Amniotic epithelial cell (primary cell): Measurements from ENCODE around the gene ZNF618.

Experiments
- DNase-seq: peaks from one replicate; pipeline ENCODE4 v3.0.0-alpha.2; 2010; ENCODE audit warnings: low read depth

The ZNF618 gene

DNA sequence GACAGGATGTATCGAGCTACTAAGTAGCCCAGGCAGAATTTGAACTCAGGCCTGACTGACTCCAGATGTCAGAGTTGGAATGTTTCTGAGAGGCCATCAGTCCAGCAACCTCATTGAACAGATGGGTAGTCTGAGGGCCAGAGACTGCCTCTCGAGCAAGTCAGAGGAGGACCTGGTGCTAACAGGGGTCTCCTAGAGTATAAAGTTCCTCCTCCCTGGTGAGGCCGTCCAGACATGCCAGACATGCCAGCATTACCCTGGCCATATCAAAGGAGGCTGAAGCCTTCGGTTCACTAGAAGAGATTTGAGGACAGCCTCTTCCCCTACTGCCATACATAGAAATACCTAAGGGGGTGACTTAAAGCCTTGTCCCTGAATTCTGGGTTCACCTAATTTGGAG is 81.2 kb downstream of the ZNF618 start:
- DNase-seq: no peak

- DNase-seq: peak; percentile 94
These were observed 81.8 kb downstream of the ZNF618 start for GRCh38 chr9:113957821-113958341.

DNA sequence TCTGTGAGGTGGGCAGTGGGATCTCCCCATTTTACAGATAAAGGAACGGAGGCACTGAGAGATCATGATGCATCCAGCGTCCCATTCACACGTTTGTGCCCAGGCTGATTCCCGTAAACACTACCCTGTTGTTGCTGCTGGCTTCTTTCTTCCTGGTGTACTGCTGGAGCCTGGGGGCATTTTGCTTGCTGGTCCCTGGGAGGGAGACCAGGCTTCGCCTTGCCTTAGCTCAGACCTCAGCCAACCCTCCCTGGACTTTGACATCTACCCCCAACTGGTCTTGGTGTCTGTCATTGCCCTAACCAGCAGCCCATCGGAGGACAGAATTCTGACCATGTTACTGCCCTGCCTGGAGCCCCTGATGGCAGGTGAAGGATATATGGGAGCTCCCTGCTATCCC is 82.4 kb downstream of the ZNF618 start:
- DNase-seq: no peak

- no peak for DNase-seq
These were observed 84.7 kb downstream of the ZNF618 start for GRCh38 chr9:113960768-113961167.

DNA sequence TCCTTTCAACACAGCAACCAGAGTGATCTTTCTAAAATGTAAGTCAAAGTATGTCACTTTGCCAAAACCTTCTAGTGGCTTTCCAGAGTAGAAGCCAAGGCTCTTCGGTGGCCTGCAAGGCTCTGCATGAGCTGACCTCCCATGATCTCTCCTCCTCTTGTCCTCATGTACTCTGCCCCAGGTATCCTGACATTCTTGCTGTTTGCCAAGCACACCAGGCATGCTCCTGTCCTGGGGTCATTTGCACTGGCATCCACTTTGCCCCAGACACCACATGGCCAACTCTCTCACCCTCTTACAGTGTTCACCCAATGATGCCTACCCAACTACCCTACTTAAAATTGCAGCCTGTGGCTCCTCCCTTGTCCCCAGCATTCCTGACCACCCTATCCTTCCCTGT is 86.3 kb downstream of the ZNF618 start:
- no peak for DNase-seq

DNA sequence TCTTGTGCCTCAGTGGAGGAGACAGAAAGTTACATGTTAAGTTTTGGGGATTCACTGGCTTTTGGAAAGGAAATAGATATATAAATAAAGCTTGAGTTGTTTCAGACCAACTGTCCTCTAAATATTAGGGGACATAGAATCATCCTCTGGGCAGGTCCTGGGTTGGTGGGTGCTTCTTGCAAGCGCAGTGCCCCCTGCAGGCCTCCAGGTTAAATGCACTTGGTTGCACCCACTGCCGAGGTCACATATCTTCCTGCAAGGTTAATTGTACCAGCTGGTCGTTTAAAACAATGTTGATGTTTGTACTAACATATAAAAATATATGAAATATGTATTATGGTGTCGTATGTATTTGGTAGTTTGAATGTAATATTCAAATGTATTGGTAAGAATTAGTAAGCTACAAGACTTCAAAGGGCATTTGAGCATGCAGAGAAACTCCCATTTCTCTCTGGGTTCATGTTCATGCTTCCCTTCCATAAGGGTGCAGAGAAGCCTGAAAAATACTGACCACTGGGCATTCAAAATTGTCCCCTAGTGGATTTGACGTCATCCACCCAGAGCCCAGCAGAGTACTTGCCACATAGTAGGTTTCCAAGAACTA is 87.0 kb downstream of the ZNF618 start:
- peak; percentile 59 for DNase-seq

DNA sequence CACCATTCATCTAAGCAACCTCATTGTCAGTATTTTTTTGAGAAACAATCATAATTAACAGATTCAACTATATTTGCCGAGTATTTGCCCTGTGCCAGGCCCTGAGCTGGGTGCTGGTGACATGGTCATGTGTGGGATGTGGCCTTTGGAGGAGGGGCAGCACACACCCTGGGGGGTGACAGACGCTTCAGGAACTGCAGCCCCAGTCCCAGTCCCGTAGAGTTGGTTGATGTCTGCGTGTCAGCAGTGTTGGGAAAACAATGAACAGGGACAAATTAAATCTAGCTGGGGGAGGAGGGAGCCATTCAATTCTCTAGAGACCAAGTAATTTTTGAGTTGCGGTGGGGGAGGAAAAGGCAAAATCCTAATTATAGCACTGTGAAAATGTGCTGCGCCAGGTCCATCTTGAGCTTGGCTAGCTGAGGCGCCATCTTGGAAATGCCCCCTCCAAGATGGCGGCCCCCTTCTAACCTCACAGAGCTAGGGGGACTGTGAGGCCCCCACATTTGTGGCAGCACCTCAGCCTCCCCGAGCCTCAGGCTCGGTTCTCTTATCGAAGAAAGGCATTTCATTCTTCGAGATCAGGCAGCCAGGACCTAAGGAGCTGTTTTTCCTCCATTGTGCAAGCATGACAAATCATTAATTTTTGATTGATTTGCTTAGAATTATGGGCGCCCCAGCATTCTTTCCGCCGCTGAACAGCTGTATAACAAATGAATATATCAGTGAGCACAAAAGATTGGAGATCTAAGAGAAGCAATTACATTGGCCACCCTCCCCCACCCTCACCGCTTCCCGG is 87.8 kb downstream of the ZNF618 start:
- DNase-seq: peak; percentile 40

- peak; percentile 72 for DNase-seq
These were observed 88.5 kb downstream of the ZNF618 start for GRCh38 chr9:113964495-113965170.

DNA sequence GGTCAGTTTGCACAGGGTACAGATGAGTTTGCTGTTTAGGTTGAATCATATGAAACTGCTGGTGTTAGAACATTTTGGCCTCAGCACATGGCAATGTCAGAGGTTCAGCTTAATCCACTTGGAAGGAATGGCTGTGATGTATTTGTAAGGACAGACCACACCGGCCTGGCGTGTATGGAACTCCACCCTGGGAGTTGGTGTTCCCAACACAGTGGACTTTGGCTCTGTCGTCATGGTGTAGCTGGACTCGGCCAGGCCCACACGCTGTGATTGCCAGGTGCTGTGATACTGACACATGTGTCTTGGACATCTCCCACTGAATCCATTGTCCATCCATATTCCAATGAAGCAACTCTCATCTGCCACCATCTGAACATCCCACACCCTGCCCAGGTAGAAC is 90.3 kb downstream of the ZNF618 start:
- DNase-seq: no peak

DNA sequence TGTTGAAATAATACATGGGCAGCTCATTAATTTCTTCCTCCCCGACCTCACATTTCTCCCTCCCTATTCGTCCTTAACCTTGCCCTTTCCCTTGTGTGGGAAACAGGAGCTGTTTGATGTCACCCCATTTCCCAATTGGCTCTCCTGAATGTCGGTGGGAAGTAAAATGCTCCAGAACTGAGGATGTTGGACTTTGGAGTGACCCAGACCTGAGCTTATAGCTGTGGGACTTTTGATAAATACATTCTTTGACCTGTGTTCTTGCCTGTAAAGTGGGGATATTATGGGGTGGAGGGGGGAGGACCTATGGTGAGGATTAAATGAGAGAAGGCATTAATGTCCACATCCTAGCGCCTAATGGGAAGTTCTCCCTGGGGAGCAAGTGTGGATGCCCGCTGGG is 91.3 kb downstream of the ZNF618 start:
- DNase-seq: no peak

DNA sequence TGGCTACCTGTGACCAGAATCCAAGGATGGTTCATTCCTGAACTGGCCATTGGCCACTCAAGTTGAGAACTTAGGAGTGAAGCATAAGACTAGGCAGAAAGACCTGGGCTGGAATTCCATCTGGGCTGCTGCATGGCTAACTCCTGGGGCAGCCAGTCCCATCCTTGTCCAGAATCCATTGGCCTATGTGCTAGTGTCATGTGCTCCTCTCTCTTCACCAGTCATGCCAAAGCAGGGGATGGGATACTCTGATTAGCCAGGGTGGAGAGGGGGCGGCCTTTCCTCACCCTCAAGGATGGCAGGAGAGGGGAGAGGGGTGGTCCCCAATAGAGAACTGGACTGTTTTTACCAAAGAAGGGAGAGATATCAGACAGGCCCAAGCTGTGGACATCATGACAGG is 93.2 kb downstream of the ZNF618 start:
- DNase-seq: no peak

DNA sequence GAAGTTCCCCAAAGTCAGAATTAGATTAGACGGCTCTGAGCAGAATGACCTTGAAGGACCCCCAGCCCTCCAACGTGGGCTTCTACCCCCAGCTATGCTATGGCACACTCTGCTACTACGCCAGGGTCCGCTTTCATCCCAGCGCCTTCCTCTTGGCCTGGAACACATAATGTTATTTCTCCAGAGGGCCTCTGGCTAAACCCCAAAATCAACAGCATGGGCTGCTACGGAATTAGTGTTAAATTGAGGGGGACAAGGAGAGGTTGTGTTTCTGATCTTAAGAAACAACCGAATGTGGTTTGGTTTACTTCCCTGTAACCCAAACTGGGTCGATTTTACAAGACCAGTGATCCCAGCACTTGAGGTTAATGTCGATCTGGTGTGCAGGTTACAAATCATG is 97.1 kb downstream of the ZNF618 start:
- no peak for DNase-seq

GRCh38 chr9:113973963-113974413 is 97.9 kb downstream of the ZNF618 start:
- DNase-seq: peak; percentile 95

GRCh38 chr9:113976915-113977314 is 100.8 kb downstream of the ZNF618 start:
- DNase-seq: no peak

DNA sequence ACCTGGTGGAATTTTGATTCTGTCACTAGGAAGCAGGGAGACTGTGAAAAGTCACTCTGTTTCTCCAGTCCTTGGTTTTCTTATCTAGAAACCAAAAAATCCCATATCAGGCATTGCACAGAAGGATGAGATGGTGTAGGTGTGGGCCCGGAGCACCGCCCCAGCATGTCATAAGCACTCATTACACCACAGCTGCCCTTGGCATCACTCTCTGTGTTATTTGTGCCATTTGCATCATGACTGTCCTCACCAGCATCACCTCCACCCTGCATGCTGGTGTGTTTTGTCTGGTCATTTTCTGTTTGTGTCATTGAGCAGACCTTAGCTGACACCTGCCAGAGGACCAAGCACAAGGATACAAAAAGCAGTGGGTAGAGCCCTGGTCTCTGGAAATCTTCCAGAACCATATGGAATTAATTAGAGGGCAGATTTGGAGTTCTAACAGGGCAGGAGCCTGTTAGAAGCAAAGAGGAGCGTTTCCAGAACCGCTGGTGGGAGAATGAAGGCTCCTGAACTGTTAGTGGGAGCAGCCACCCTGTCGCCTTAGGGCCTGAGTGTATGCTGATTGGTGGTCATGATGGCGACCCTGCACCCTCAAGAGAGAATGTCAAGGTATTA is 102.7 kb downstream of the ZNF618 start:
- DNase-seq: no peak

DNA sequence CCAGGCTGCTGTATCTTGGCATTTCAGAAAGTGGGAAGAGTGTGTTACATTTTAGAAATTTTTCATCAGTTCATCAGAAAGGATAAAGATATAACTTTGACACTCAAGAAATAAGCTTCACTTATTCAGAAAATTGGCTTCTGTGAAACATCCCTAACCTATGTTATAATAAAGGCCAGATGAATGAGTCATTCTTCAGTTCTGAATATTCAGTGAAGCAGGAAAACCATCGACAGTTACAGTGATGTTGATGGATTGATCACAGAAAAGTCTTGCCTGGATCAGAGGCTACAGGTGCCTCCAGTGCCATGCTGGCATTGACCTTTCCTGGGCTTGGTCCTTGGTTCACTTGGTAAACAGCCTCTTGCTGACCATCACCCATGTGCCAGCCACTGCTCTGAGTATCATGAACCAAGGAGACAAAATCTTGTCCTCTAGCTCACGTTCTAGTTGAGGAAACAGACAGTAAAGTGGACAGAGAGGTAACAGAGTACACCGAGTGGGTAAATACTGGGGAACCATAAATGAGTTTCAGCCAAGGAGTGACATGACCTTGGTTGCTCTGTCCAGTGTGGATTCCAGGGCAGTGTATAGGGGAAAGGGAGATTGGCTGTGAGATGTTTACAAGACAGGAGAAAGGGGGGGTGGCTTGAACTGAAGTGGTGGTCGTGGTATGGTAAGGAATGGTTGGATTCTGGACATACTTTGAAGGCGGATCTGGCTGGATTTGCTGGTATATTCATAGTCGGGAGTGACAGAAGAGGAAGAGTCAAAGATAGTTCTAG is 103.4 kb downstream of the ZNF618 start:
- no peak for DNase-seq

GRCh38 chr9:113984639-113985380 is 108.7 kb downstream of the ZNF618 start:
- no peak for DNase-seq

GRCh38 chr9:113985968-113986585 is 110.0 kb downstream of the ZNF618 start:
- DNase-seq: peak; percentile 94

DNA sequence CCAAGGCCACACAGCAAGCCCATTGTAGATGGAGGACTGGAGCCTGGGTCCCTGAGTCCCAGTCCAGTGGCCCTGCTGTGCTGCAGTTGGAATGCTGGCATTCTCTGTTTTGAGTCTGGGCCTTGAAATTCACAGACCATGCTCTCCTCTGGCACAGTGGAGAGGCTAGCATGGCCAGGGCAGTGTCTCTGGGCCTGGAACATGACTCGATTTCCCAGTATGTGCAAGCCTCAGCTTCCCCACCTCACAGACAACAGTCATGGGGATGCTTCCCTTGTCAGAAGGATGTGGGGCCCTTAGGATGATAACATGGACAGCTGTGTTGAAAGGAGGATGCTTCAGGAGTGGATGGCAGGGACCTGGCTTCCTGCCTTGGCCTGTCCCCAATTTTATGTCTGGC is 110.8 kb downstream of the ZNF618 start:
- no peak for DNase-seq

DNA sequence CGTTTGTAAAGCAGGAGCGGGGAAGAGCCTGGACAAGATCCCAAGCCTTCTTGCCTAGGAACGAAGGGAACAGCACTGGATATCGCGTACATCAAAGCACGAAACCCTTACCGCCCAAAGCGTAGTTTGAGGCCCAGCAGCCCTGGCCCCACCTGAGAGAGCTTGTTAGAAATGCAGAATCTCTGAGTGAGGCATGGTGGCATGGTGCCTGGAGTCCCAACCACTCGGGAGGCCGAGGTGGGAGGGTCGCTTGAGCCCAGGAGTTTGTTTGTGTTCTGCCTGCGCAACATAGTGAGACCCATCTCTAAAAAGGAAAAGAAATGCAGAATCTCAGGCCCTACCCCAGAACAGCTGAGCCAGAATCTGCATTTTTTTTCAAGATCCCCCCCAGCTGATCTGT is 111.4 kb downstream of the ZNF618 start:
- DNase-seq: no peak
